ENCODE data around the gene VRTN. TPM values are rescaled to one million over a fixed set of nuclear protein-coding genes. Genes with fewer than 3 reads are reported as not detected.

VRTN gene
- total RNA-seq, 6 experiments from 2014 or later, result not detected

DNA sequence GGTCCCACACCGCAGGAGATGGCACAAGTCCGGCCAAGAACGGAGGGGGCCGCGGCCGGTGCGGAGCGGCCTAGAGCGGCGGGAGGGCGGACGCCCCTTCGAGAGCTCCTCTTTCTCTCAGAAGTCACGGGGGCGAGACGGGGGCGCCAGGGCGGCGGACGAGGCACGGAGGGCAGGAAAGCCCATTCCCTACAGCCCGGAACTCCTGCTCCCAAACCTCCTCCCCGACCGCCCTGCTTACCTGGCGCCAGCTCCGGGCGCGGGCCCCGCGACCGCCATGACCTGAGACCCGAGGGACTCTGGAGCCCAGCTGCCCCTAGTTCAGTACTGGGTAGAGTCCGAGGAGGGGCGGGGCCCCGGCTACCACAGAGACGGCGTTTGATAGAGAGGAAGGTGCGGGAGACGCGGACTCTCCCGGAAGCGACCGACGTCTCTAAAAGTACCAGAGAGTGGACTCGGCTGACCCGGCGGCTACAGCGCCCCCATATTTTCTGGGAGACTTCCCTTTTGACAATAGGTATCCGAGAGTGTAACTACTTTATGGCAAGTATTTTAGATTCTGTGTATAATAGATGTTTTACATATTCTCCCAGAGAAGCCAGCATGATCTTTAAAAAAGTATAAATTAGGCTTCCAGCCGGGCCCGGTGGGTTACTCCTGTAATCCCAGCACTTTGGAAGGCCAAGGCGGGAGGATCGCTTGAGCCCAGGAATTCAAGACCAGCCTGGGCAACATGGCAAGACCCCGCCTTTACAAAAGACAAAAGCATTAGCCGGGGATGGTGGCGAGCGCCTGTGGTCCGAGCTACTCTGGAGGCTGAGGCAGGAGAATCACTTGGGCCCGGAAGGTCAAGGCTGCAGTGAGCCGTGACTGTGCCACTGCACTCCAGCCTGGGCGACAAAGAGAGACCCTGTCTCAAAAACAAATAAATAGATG, 45.4 kb upstream of the VRTN start, which contains the start of gene ABCD4:
Gene ABCD4, minus strand, starts transcription at position 301 of the 936 bp plus-strand sequence. Its CDS starts 22 bp downstream, at position 279.
- peak; percentile 95 to 97 (median 97) for DNase-seq
- peak within 1 kb of the TSS; percentile 58 to 89 (median 86) for H3K27ac ChIP-seq
- H3K36me3 ChIP-seq, result peaks cover 0 to 13% (median 3%) of the 10 kb centered on the region in 4 donors
- intact Hi-C loops (cut with DNase I), result no loop called here
- H3K9me3 ChIP-seq, result no peaks in the 10 kb centered on the region
- H3K27me3 ChIP-seq, result no peaks in the 10 kb centered on the region
- H3K4me1 ChIP-seq, result peaks cover 0 to 6% (median 2%) of the 10 kb centered on the region in 4 donors
- 18% methylated on average over 36 of the region's 61 CpGs for WGBS (ENCODE audit: insufficient coverage, low coverage, low lambda C conversion rate, missing lambda C conversion rate)
- peak; percentile 98 to 99 (median 98) for ATAC-seq
- TF ChIP-seq, protein P1, sequence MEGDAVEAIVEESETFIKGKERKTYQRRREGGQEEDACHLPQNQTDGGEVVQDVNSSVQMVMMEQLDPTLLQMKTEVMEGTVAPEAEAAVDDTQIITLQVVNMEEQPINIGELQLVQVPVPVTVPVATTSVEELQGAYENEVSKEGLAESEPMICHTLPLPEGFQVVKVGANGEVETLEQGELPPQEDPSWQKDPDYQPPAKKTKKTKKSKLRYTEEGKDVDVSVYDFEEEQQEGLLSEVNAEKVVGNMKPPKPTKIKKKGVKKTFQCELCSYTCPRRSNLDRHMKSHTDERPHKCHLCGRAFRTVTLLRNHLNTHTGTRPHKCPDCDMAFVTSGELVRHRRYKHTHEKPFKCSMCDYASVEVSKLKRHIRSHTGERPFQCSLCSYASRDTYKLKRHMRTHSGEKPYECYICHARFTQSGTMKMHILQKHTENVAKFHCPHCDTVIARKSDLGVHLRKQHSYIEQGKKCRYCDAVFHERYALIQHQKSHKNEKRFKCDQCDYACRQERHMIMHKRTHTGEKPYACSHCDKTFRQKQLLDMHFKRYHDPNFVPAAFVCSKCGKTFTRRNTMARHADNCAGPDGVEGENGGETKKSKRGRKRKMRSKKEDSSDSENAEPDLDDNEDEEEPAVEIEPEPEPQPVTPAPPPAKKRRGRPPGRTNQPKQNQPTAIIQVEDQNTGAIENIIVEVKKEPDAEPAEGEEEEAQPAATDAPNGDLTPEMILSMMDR (IDR thresholded peaks at IDR 0.05), result peak; percentile 9 to 65 (median 57)
- TF ChIP-seq POLR2A (IDR thresholded peaks at IDR 0.05), result peak; percentile 85
- peak within 1 kb of the TSS; percentile 75 to 97 (median 94) for H3K4me3 ChIP-seq

DNA sequence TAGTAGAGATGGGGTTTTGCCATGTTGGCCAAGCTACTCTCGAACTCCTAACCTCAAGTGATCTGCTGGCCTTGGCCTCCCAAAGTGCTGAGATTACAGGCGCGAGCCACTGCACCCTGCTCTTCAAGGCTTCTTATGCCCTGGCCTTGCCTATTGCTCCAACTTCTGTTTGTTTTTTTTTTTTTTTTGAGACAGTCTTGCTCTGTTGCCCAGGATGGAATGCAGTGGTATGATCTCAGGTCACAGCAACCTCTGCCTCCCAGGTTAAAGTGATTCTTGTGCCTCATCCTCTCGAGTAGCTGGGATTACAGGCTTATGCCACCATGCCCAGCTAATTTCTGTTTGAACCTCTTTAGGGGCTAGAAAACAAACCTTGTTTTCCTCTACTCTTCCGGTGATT, 39.6 kb upstream of the VRTN start:
- H3K9me3 ChIP-seq, result no peaks in the 10 kb centered on the region
- no peak for DNase-seq
- no peak for ATAC-seq
- no peak overlapping the region for H3K27ac ChIP-seq
- no peak overlapping the region for H3K4me3 ChIP-seq
- H3K27me3 ChIP-seq, result no peaks in the 10 kb centered on the region
- 82% methylated on average over 5 of the region's 5 CpGs for WGBS (ENCODE audit: insufficient coverage, low coverage, low lambda C conversion rate, missing lambda C conversion rate)
- H3K4me1 ChIP-seq, result no peaks in the 10 kb centered on the region
- TF ChIP-seq, protein P1 (IDR thresholded peaks at IDR 0.05), result no peak
- no peak for TF ChIP-seq POLR2A (IDR thresholded peaks at IDR 0.05)
- intact Hi-C loops (cut with DNase I), result no loop called here
- no peaks in the 10 kb centered on the region for H3K36me3 ChIP-seq

DNA sequence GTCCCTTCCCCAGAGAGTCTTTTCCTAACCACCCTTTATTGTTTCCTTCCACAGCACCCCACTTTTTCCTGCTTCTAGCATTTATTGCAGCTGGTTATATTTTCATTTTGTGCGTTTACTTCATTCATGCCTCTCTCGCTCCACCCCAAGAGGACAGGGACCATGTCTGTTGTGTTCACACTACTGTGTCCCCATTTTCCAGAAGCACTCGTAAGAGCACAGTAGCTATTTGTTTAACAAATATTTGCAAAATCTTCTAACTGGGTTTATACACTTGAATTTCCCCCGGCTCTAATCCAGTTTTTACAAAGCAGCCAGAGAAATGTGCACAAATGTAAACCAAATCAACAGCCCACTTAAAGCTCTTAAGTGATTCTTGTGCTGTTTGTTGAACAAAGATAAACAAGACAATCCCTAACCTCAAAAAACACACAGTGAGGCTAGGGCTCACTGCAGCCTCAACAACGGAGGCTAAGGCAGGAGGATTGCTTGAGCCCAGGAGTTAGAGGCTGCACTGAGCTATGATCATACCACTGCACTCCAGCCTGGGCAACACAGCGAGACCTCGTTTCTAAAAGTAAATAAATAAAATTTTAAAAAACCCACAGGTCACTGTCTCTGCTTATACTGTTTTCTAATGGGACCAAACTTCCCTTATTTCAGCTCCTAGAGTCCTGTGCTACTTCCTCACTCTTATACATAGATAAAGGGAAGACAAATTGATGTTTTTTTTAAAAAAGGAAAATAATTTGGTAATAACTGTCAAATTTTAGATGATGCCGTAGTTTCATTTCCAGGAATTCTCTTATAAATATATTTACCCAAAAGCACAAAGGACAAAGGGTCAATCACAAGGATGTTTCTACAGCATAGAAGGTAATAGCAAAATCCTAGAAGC, 38.9 kb upstream of the VRTN start:
- Histone ChIP-seq H3K27me3 (no peaks in the 10 kb centered on the region), H3K4me3 (no peak overlapping the region), H3K4me1 (no peaks in the 10 kb centered on the region), H3K9me3 (no peaks in the 10 kb centered on the region), H3K36me3 (no peaks in the 10 kb centered on the region), H3K27ac (no peak overlapping the region)
- TF ChIP-seq POLR2A (IDR thresholded peaks at IDR 0.05), result no peak
- TF ChIP-seq, protein P1 (IDR thresholded peaks at IDR 0.05), result no peak
- 54% methylated on average over 8 of the region's 8 CpGs for WGBS (ENCODE audit: insufficient coverage, low coverage, low lambda C conversion rate, missing lambda C conversion rate)
- intact Hi-C loops (cut with DNase I), result no loop called here
- DNase-seq (no peak), ATAC-seq (peak in 1 of 4 donors; percentile 56)

DNA sequence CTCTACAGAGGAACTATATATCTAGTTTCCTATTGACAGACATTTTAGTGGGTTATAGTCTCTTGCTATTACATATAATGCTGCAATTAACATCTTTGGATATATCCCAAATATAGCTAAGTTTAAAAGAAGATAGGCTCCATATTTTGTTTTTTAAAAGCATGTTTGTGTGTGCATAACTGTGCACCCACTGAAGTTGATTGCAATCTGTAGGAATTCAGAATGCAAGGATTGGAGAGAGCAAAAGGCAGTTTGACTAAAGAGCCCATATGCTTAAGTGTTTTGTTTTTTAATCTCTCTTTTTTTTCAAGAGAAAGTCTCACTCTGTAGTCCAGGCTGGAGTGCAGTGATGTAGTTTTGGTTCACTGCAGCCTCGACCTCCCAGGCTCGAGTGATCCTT, 36.1 kb upstream of the VRTN start:
- no peak for DNase-seq
- 50% methylated on average over 2 of the region's 2 CpGs for WGBS (ENCODE audit: insufficient coverage, low coverage, low lambda C conversion rate, missing lambda C conversion rate)
- no peak for ATAC-seq
- Histone ChIP-seq H3K27me3 (no peaks in the 10 kb centered on the region), H3K36me3 (no peaks in the 10 kb centered on the region), H3K9me3 (no peaks in the 10 kb centered on the region), H3K4me1 (no peaks in the 10 kb centered on the region), H3K4me3 (no peak overlapping the region), H3K27ac (no peak overlapping the region)
- no peak for TF ChIP-seq POLR2A (IDR thresholded peaks at IDR 0.05)
- TF ChIP-seq, protein P1 (IDR thresholded peaks at IDR 0.05), result no peak
- intact Hi-C loops (cut with DNase I), result no loop called here
